SK-N-DZ (cell line): ENCODE measurements around the gene MSI2.

Experiments used
- DNase-seq: peaks from one replicate; pipeline ENCODE4 v3.0.0-alpha.2; 2015; ENCODE audit warnings: low spot score

MSI2 gene

GRCh38 chr17:57478478-57479250 is 222.3 kb downstream of the MSI2 start:
- no peak for DNase-seq

- DNase-seq, result no peak
Measured at GRCh38 chr17:57480438-57481196, 224.3 kb downstream of the MSI2 start.

- no peak for DNase-seq
Measured at GRCh38 chr17:57481910-57482391, 225.6 kb downstream of the MSI2 start.

- DNase-seq, result no peak
Measured at GRCh38 chr17:57482657-57483056, 226.3 kb downstream of the MSI2 start.

GRCh38 chr17:57484081-57484666 is 227.9 kb downstream of the MSI2 start:
- no peak for DNase-seq

- no peak for DNase-seq
Measured at GRCh38 chr17:57484826-57485565, 228.7 kb downstream of the MSI2 start.

- DNase-seq, result no peak
Measured at GRCh38 chr17:57485566-57485865, 229.2 kb downstream of the MSI2 start.

GRCh38 chr17:57485916-57486881 is 229.9 kb downstream of the MSI2 start:
- DNase-seq, result no peak

- DNase-seq, result no peak
Measured at GRCh38 chr17:57486882-57487301, 230.6 kb downstream of the MSI2 start.

GRCh38 chr17:57487573-57487972 is 231.2 kb downstream of the MSI2 start:
- DNase-seq, result no peak

- no peak for DNase-seq
Measured at GRCh38 chr17:57488856-57489255, 232.5 kb downstream of the MSI2 start.

GRCh38 chr17:57489321-57489720 is 233.0 kb downstream of the MSI2 start:
- no peak for DNase-seq

- DNase-seq, result no peak
Measured at GRCh38 chr17:57490111-57490845, 234.0 kb downstream of the MSI2 start.

GRCh38 chr17:57490890-57491289 is 234.6 kb downstream of the MSI2 start:
- no peak for DNase-seq

- no peak for DNase-seq
Measured at GRCh38 chr17:57493171-57493570, 236.8 kb downstream of the MSI2 start.

- DNase-seq, result no peak
Measured at GRCh38 chr17:57493625-57494024, 237.3 kb downstream of the MSI2 start.

GRCh38 chr17:57494443-57494842 is 238.1 kb downstream of the MSI2 start:
- no peak for DNase-seq

GRCh38 chr17:57495771-57496170 is 239.4 kb downstream of the MSI2 start:
- no peak for DNase-seq

GRCh38 chr17:57496382-57496781 is 240.1 kb downstream of the MSI2 start:
- DNase-seq, result no peak

- no peak for DNase-seq
Measured at GRCh38 chr17:57498443-57498842, 242.1 kb downstream of the MSI2 start.
